ENCODE measurements around the gene KCNMB2.

KCNMB2 gene

GRCh38 chr3:178508443-178508825 lies 27.8 kb upstream of the KCNMB2 start:
- Histone ChIP-seq H3K9ac (ENCODE audit: low read depth, low read length, poor library complexity) (no peak overlapping the region), H3K36me3 (replicated peaks in 1 of 2; ENCODE audit: control insufficient read depth in 2 of 2, insufficient read depth in 2 of 2, low read length in 2 of 2) (no peaks in the 10 kb centered on the region), H3K9me3 (replicated peaks in 1 of 2; ENCODE audit: control insufficient read depth in 2 of 2, insufficient read depth in 1 of 2, low read depth in 1 of 2, low read length in 2 of 2) (no peaks in the 10 kb centered on the region), H2BK12ac (ENCODE audit: low read length) (no peak overlapping the region), H3K4me3 (ENCODE audit: low read length in 2 of 2) (no peak overlapping the region), H3K27ac (replicated peaks; ENCODE audit: low read length) (no peak overlapping the region), H3K4me1 (ENCODE audit: control insufficient read depth in 2 of 2, insufficient read depth in 1 of 2, low read depth in 1 of 2, low read length in 2 of 2) (no peaks in the 10 kb centered on the region), H4K8ac (ENCODE audit: low read depth, low read length) (no peak overlapping the region), H2AK5ac (ENCODE audit: low read depth, low read length) (no peak overlapping the region), H3K18ac (ENCODE audit: low read length) (no peak overlapping the region), H3K79me1 (ENCODE audit: low read depth, low read length) (no peaks in the 10 kb centered on the region), H4K91ac (ENCODE audit: low read depth, low read length, poor library complexity) (no peak overlapping the region), H2AFZ (ENCODE audit: low read length) (no peak overlapping the region), H2BK120ac (ENCODE audit: low read depth, low read length) (no peak overlapping the region), H2BK15ac (ENCODE audit: low read length) (no peak overlapping the region), H3K4ac (ENCODE audit: low read length) (no peak overlapping the region), H3K14ac (ENCODE audit: low read length) (no peak overlapping the region), H2BK5ac (ENCODE audit: low read length) (no peak overlapping the region), H3K4me2 (ENCODE audit: insufficient read depth, low read length, poor library complexity, severe bottlenecking) (no peak overlapping the region), H3K23ac (ENCODE audit: low read depth, low read length, poor library complexity) (no peak overlapping the region), H3K27me3 (ENCODE audit: control insufficient read depth in 3 of 3, insufficient read depth in 3 of 3, low read depth in 1 of 3, low read length in 3 of 3) (no peaks in the 10 kb centered on the region)
- no CpG with 5 or more reads among the region's 2 CpGs for WGBS, 2 donors (ENCODE audit: extremely low coverage in 2 of 2, insufficient read length in 2 of 2, insufficient replicate concordance in 1 of 2)
- DNase-seq (ENCODE audit: low spot score) = no peak

GRCh38 chr3:178510496-178510895 lies 25.7 kb upstream of the KCNMB2 start:
- H2BK120ac ChIP-seq (ENCODE audit: low read depth, low read length) = no peak overlapping the region
- no peaks in the 10 kb centered on the region for H3K9me3 ChIP-seq (replicated peaks in 1 of 2; ENCODE audit: control insufficient read depth in 2 of 2, insufficient read depth in 1 of 2, low read depth in 1 of 2, low read length in 2 of 2)
- H3K4ac ChIP-seq (ENCODE audit: low read length) = no peak overlapping the region
- no peak overlapping the region for H2BK12ac ChIP-seq (ENCODE audit: low read length)
- H3K18ac ChIP-seq (ENCODE audit: low read length) = no peak overlapping the region
- H3K14ac ChIP-seq (ENCODE audit: low read length) = no peak overlapping the region
- no peaks in the 10 kb centered on the region for H3K36me3 ChIP-seq (replicated peaks in 1 of 2; ENCODE audit: control insufficient read depth in 2 of 2, insufficient read depth in 2 of 2, low read length in 2 of 2)
- H3K4me3 ChIP-seq (ENCODE audit: low read length in 2 of 2) = no peak overlapping the region
- no peak overlapping the region for H2AFZ ChIP-seq (ENCODE audit: low read length)
- H2BK5ac ChIP-seq (ENCODE audit: low read length) = no peak overlapping the region
- no peak overlapping the region for H2BK15ac ChIP-seq (ENCODE audit: low read length)
- H3K4me2 ChIP-seq (ENCODE audit: insufficient read depth, low read length, poor library complexity, severe bottlenecking) = no peak overlapping the region
- no peak overlapping the region for H3K27ac ChIP-seq (replicated peaks; ENCODE audit: low read length)
- H3K23ac ChIP-seq (ENCODE audit: low read depth, low read length, poor library complexity) = no peak overlapping the region
- no peak for DNase-seq (ENCODE audit: low spot score)
- H3K4me1 ChIP-seq (ENCODE audit: control insufficient read depth in 2 of 2, insufficient read depth in 1 of 2, low read depth in 1 of 2, low read length in 2 of 2) = no peaks in the 10 kb centered on the region
- no peak overlapping the region for H3K9ac ChIP-seq (ENCODE audit: low read depth, low read length, poor library complexity)
- H3K79me1 ChIP-seq (ENCODE audit: low read depth, low read length) = no peaks in the 10 kb centered on the region
- no peak overlapping the region for H4K8ac ChIP-seq (ENCODE audit: low read depth, low read length)
- H3K27me3 ChIP-seq (ENCODE audit: control insufficient read depth in 3 of 3, insufficient read depth in 3 of 3, low read depth in 1 of 3, low read length in 3 of 3) = no peaks in the 10 kb centered on the region
- H2AK5ac ChIP-seq (ENCODE audit: low read depth, low read length) = no peak overlapping the region
- no peak overlapping the region for H4K91ac ChIP-seq (ENCODE audit: low read depth, low read length, poor library complexity)

- DNase-seq (ENCODE audit: low spot score) = no peak
- WGBS, 2 donors (ENCODE audit: extremely low coverage in 2 of 2, insufficient read length in 2 of 2, insufficient replicate concordance in 1 of 2) = no CpG with 5 or more reads among the region's 5 CpGs
- H3K4me2 ChIP-seq (ENCODE audit: insufficient read depth, low read length, poor library complexity, severe bottlenecking) = no peak overlapping the region
- no peaks in the 10 kb centered on the region for H3K27me3 ChIP-seq (ENCODE audit: control insufficient read depth in 3 of 3, insufficient read depth in 3 of 3, low read depth in 1 of 3, low read length in 3 of 3)
- no peak overlapping the region for H4K91ac ChIP-seq (ENCODE audit: low read depth, low read length, poor library complexity)
- H3K4me1 ChIP-seq (ENCODE audit: control insufficient read depth in 2 of 2, insufficient read depth in 1 of 2, low read depth in 1 of 2, low read length in 2 of 2) = no peaks in the 10 kb centered on the region
- H3K36me3 ChIP-seq (replicated peaks in 1 of 2; ENCODE audit: control insufficient read depth in 2 of 2, insufficient read depth in 2 of 2, low read length in 2 of 2) = no peaks in the 10 kb centered on the region
- H3K9me3 ChIP-seq (replicated peaks in 1 of 2; ENCODE audit: control insufficient read depth in 2 of 2, insufficient read depth in 1 of 2, low read depth in 1 of 2, low read length in 2 of 2) = no peaks in the 10 kb centered on the region
- no peak overlapping the region for H3K4me3 ChIP-seq (ENCODE audit: low read length in 2 of 2)
- no peak overlapping the region for H3K14ac ChIP-seq (ENCODE audit: low read length)
- H3K4ac ChIP-seq (ENCODE audit: low read length) = no peak overlapping the region
- no peak overlapping the region for H2BK12ac ChIP-seq (ENCODE audit: low read length)
- H3K23ac ChIP-seq (ENCODE audit: low read depth, low read length, poor library complexity) = no peak overlapping the region
- H2AK5ac ChIP-seq (ENCODE audit: low read depth, low read length) = no peak overlapping the region
- no peak overlapping the region for H2BK120ac ChIP-seq (ENCODE audit: low read depth, low read length)
- H2AFZ ChIP-seq (ENCODE audit: low read length) = no peak overlapping the region
- H4K8ac ChIP-seq (ENCODE audit: low read depth, low read length) = no peak overlapping the region
- no peak overlapping the region for H3K18ac ChIP-seq (ENCODE audit: low read length)
- no peaks in the 10 kb centered on the region for H3K79me1 ChIP-seq (ENCODE audit: low read depth, low read length)
- no peak overlapping the region for H3K9ac ChIP-seq (ENCODE audit: low read depth, low read length, poor library complexity)
- no peak overlapping the region for H3K27ac ChIP-seq (replicated peaks; ENCODE audit: low read length)
- no peak overlapping the region for H2BK15ac ChIP-seq (ENCODE audit: low read length)
- no peak overlapping the region for H2BK5ac ChIP-seq (ENCODE audit: low read length)
These were observed 23.6 kb upstream of the KCNMB2 start for GRCh38 chr3:178512647-178513046.

GRCh38 chr3:178513546-178514380 lies 22.5 kb upstream of the KCNMB2 start:
- Histone ChIP-seq H3K36me3 (replicated peaks in 1 of 2; ENCODE audit: control insufficient read depth in 2 of 2, insufficient read depth in 2 of 2, low read length in 2 of 2) (no peaks in the 10 kb centered on the region), H3K14ac (ENCODE audit: low read length) (no peak overlapping the region), H3K4ac (ENCODE audit: low read length) (no peak overlapping the region), H2BK120ac (ENCODE audit: low read depth, low read length) (no peak overlapping the region), H4K8ac (ENCODE audit: low read depth, low read length) (no peak overlapping the region), H3K4me1 (ENCODE audit: control insufficient read depth in 2 of 2, insufficient read depth in 1 of 2, low read depth in 1 of 2, low read length in 2 of 2) (peaks cover 0 to 2% of the 10 kb centered on the region in 2 donors), H3K9me3 (replicated peaks in 1 of 2; ENCODE audit: control insufficient read depth in 2 of 2, insufficient read depth in 1 of 2, low read depth in 1 of 2, low read length in 2 of 2) (no peaks in the 10 kb centered on the region), H3K27me3 (ENCODE audit: control insufficient read depth in 3 of 3, insufficient read depth in 3 of 3, low read depth in 1 of 3, low read length in 3 of 3) (no peaks in the 10 kb centered on the region), H3K79me1 (ENCODE audit: low read depth, low read length) (no peaks in the 10 kb centered on the region), H3K9ac (ENCODE audit: low read depth, low read length, poor library complexity) (no peak overlapping the region), H3K18ac (ENCODE audit: low read length) (no peak overlapping the region), H3K23ac (ENCODE audit: low read depth, low read length, poor library complexity) (no peak overlapping the region), H2AFZ (ENCODE audit: low read length) (no peak overlapping the region), H3K4me2 (ENCODE audit: insufficient read depth, low read length, poor library complexity, severe bottlenecking) (no peak overlapping the region), H2AK5ac (ENCODE audit: low read depth, low read length) (no peak overlapping the region), H4K91ac (ENCODE audit: low read depth, low read length, poor library complexity) (no peak overlapping the region), H2BK12ac (ENCODE audit: low read length) (no peak overlapping the region), H3K4me3 (ENCODE audit: low read length in 2 of 2) (no peak overlapping the region), H3K27ac (replicated peaks; ENCODE audit: low read length) (no peak overlapping the region), H2BK15ac (ENCODE audit: low read length) (no peak overlapping the region), H2BK5ac (ENCODE audit: low read length) (no peak overlapping the region)
- DNase-seq (ENCODE audit: low spot score) = no peak
- WGBS, 2 donors (ENCODE audit: extremely low coverage in 2 of 2, insufficient read length in 2 of 2, insufficient replicate concordance in 1 of 2) = no CpG with 5 or more reads among the region's 3 CpGs

Data from neuronal stem cell (in vitro differentiated cells).